ENCODE results near the gene PARD6B. TPM values are rescaled to one million over a fixed set of nuclear protein-coding genes. Genes with fewer than 3 reads are reported as not detected.

The PARD6B gene, protein sequence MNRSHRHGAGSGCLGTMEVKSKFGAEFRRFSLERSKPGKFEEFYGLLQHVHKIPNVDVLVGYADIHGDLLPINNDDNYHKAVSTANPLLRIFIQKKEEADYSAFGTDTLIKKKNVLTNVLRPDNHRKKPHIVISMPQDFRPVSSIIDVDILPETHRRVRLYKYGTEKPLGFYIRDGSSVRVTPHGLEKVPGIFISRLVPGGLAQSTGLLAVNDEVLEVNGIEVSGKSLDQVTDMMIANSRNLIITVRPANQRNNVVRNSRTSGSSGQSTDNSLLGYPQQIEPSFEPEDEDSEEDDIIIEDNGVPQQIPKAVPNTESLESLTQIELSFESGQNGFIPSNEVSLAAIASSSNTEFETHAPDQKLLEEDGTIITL
- 31.1 TPM for total RNA-seq

GRCh38 chr20:50731055-50731929, at the start of gene PARD6B:
TSS of gene PARD6B (plus strand) at chr20:50731580. CDS start at chr20:50731787, 207 bp downstream.

GRCh38 chr20:50690650-50691572, 40.5 kb upstream of the PARD6B start, which contains the start of gene RIPOR3:
TSS of gene RIPOR3 (minus strand) at chr20:50691542. CDS start at chr20:50691128, 414 bp downstream.

GRCh38 chr20:50794846-50795634, 63.7 kb downstream of the PARD6B start, which contains the start of gene BCAS4:
TSS of gene BCAS4 (plus strand) at chr20:50795061. CDS start at chr20:50795084, 23 bp downstream.

Other genes with a start within 250 kb of the PARD6B start
- gene PTPN1, start 221.2 kb upstream of the PARD6B start, total RNA-seq: 23.5 TPM
- 10.4 TPM for gene RIPOR3, start 40.0 kb upstream of the PARD6B start, total RNA-seq
- 5.9 TPM for gene BCAS4, start 63.5 kb downstream of the PARD6B start, total RNA-seq
- 115 TPM for gene ADNP, start 199.9 kb downstream of the PARD6B start, total RNA-seq
- 62.2 TPM for gene DPM1, start 227.0 kb downstream of the PARD6B start, total RNA-seq
- gene MOCS3, start 227.2 kb downstream of the PARD6B start, total RNA-seq: 7.2 TPM

Data from camera-type eye (tissue), 1 donor.